ENCODE results near the gene HSD3B7.

Gene HSD3B7

DNA sequence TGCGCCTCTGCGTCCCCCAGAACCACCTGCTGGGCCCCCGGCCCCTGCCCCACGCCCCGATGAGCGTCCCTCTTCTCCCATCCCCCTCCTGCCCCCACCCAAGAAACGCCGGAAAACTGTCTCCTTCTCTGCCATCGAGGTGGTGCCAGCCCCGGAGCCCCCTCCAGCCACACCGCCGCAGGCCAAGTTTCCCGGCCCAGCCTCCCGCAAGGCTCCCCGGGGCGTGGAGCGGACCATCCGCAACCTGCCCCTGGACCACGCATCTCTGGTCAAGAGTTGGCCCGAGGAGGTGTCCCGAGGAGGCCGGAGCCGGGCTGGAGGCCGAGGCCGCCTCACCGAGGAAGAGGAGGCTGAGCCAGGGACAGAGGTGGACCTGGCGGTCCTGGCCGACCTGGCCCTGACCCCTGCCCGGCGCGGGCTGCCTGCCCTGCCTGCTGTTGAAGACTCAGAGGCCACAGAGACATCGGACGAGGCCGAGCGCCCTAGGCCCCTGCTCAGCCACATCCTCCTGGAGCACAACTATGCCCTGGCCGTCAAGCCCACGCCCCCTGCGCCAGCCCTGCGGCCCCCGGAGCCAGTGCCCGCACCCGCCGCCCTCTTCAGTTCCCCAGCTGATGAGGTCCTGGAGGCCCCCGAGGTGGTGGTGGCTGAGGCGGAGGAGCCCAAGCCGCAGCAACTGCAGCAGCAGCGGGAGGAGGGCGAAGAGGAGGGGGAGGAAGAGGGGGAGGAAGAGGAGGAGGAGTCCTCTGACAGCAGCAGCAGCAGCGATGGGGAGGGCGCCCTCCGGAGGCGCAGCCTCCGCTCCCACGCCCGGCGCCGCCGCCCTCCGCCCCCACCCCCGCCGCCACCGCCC lies 5.6 kb upstream of the HSD3B7 start:
- DNase-seq (ENCODE audit: low read depth): no peak
- no peak overlapping the region for H3K4me3 ChIP-seq (ENCODE audit: low read length)
- TF ChIP-seq, protein P1, sequence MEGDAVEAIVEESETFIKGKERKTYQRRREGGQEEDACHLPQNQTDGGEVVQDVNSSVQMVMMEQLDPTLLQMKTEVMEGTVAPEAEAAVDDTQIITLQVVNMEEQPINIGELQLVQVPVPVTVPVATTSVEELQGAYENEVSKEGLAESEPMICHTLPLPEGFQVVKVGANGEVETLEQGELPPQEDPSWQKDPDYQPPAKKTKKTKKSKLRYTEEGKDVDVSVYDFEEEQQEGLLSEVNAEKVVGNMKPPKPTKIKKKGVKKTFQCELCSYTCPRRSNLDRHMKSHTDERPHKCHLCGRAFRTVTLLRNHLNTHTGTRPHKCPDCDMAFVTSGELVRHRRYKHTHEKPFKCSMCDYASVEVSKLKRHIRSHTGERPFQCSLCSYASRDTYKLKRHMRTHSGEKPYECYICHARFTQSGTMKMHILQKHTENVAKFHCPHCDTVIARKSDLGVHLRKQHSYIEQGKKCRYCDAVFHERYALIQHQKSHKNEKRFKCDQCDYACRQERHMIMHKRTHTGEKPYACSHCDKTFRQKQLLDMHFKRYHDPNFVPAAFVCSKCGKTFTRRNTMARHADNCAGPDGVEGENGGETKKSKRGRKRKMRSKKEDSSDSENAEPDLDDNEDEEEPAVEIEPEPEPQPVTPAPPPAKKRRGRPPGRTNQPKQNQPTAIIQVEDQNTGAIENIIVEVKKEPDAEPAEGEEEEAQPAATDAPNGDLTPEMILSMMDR (conservative IDR thresholded peaks at IDR 0.05; ENCODE audit: low read depth, low read length): no peak

DNA sequence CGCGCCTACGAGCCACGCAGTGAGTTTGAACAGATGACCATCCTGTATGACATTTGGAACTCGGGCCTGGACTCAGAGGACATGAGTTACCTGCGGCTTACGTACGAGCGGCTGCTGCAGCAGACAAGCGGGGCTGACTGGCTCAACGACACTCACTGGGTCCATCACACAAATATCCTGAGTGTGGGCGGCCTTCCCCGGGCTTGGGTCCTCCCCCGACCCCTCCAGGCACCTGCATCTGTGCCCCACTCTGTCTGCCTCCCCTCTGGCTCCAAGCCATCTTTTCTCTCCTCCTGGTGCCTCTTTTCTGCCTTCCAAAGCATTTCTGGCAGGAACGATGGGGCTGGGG lies 5.0 kb upstream of the HSD3B7 start:
- no peak for DNase-seq (ENCODE audit: low read depth)
- no peak overlapping the region for H3K4me3 ChIP-seq (ENCODE audit: low read length)
- TF ChIP-seq, protein P1 (conservative IDR thresholded peaks at IDR 0.05; ENCODE audit: low read depth, low read length): no peak

DNA sequence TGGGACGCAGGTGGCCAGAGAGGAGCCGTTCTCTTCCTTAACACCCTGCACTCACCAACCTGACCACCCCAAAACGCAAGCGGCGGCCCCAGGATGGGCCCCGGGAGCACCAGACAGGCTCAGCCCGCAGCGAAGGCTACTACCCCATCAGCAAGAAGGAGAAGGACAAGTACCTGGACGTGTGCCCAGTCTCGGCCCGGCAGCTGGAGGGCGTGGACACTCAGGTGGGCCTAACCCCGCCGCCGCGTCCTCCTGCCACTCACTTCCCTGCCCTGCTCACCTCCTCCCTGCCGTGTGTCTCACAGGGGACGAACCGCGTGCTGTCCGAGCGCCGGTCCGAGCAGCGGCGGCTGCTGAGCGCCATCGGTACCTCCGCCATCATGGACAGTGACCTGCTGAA lies 4.6 kb upstream of the HSD3B7 start:
- H3K4me3 ChIP-seq (ENCODE audit: low read length): no peak overlapping the region
- DNase-seq (ENCODE audit: low read depth): no peak
- TF ChIP-seq, protein P1 (conservative IDR thresholded peaks at IDR 0.05; ENCODE audit: low read depth, low read length): no peak

DNA sequence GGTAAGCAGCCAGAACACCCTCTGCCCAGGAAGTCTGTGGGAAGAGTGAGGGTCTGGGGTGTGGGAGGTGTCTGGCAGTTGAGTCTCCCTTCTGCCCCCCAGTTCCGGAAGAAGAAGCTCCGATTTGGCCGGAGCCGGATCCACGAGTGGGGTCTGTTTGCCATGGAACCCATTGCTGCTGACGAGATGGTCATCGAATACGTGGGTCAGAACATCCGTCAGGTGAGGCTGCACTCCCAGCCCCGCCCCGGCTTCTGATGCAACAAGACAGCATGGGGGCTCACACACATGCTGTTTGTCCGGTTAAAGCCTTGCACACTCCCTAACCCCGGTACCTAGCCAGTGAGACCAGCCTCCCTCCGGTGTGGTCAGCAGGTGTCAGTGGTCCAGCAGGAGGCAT lies 4.0 kb upstream of the HSD3B7 start:
- DNase-seq (ENCODE audit: low read depth): no peak
- no peak overlapping the region for H3K4me3 ChIP-seq (ENCODE audit: low read length)
- TF ChIP-seq, protein P1 (conservative IDR thresholded peaks at IDR 0.05; ENCODE audit: low read depth, low read length): no peak

DNA sequence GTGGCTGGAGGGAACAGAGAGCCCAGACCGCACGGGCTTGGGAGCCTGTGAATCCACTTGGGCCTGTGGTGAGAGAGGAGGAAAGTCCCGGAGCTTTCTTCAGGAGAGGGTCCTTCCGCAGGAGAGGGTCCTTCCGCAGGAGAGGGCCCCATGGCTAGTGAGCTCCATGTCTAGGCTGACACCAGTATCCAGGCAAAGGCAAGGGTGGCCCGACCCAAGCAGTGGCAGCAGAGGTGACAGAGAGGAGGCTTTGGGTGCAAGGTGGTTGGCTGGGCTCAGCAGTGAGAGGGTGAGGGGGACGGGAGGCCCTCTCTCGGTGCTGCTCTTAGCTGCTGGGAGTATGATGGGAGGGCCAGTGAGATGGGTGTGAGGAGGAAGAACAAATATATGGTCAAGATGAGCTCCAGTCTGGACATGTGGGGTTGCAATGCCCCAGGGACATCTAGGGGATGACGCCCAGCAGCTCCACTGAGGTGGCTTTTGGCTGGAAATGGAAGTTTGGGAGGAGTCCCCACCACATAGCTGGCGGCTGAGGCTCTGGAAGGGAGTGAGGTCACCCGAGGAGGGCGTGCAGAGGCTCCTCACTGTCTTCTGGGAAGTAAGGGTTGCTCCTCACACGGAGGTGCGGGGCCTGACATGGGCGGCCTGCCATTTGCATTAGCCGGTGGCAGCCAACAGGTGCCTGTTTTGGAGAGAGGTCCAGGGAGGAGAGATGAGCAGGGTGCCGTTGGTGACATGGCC lies 2.3 kb upstream of the HSD3B7 start:
- H3K4me3 ChIP-seq (ENCODE audit: low read length): no peak overlapping the region
- no peak for DNase-seq (ENCODE audit: low read depth)
- TF ChIP-seq, protein P1 (conservative IDR thresholded peaks at IDR 0.05; ENCODE audit: low read depth, low read length): no peak

DNA sequence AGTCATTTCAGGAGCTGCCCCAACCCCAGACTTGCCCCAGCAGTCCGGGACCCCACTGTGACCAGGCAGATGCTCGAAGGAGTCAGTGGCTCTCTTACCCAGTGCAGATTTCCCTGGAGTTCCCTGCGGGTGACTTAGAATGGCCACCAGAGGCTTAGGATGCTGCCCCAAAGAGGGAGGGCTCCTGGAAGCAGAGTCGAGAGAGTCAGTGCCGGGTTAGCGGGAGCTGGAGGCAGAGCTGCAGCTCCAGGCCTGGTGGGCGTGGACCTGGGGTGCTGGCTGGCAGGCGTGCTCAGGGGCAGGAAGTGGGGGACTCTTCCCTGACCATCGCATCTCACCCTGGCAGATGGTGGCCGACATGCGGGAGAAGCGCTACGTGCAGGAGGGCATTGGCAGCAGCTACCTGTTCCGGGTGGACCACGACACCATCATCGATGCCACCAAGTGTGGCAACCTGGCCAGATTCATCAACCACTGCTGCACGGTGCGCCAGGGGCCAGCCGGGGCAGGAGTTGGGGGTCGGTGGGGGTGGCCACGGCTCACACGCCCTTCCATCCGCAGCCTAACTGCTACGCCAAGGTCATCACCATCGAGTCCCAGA lies 1.6 kb upstream of the HSD3B7 start:
- no peak for DNase-seq (ENCODE audit: low read depth)
- TF ChIP-seq, protein P1 (conservative IDR thresholded peaks at IDR 0.05; ENCODE audit: low read depth, low read length): no peak
- no peak overlapping the region for H3K4me3 ChIP-seq (ENCODE audit: low read length)
